ENCODE measurements around the gene SLC32A1. TPM values are rescaled to one million over a fixed set of nuclear protein-coding genes. Genes with fewer than 3 reads are reported as not detected.

The SLC32A1 gene
- total and polyA plus RNA-seq, 3 donors from 2014 or later: 0.25 to 0.96 (median 0.55) TPM

DNA sequence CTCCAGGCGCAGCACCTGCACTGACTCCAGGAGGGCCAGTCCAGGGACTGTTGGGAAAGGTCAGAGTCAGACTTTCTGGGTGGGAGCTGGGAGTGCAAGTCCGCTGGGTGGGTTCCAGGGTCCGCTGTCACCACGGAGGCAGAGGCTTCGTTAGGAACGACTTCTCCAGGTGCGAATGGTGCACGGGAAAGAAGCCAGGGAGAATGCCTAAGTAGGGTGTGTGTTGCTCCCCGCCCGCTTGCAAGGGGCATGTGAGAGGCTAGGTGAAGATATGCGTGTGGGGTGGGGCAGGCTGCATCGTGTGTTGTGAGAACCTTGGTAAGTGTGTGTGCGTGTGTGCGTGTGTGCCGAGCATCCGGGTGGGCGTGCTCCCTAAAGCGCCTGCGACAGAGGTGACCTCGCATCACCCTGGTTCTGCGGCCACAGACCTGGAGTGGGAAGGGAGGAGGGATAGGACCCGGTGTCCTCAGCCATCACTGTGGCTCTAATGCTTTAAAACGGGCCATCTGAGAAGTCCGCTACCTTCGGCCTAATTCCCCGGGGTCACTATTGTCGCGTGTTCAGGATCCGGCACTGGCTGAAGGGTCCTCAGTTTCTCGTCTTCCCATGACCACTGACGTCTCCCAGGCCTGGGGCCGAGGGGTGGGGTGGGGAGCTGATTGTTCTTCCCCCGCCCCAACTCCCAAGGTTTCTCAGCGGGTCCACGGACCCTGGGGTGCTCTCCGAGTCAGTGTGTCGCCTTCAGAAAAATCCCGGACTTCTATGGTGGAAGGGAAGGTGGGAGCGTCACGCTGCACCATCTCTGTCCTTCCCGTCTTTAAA is 6.1 kb downstream of the SLC32A1 start:
- Histone ChIP-seq H3K4me1 (no peaks in the 10 kb centered on the region), H3K9me3 (no peaks in the 10 kb centered on the region), H3K4me3 (peak overlapping the region in 1 of 2 donors; percentile 12), H3K36me3 (ENCODE audit: low read depth, missing control alignments) (no peaks in the 10 kb centered on the region), H3K27ac (no peak overlapping the region), H3K27me3 (no peaks in the 10 kb centered on the region)
- DNase-seq: no peak
- intact Hi-C loops (cut with DNase I; ENCODE audit: low total_unique reads): no loop called here
- 1 to 3% methylated on average over 15 to 41 of the region's 41 CpGs for WGBS, 2 donors
- no peak for TF ChIP-seq POLR2A (IDR thresholded peaks at IDR 0.05)
- TF ChIP-seq, protein P1, sequence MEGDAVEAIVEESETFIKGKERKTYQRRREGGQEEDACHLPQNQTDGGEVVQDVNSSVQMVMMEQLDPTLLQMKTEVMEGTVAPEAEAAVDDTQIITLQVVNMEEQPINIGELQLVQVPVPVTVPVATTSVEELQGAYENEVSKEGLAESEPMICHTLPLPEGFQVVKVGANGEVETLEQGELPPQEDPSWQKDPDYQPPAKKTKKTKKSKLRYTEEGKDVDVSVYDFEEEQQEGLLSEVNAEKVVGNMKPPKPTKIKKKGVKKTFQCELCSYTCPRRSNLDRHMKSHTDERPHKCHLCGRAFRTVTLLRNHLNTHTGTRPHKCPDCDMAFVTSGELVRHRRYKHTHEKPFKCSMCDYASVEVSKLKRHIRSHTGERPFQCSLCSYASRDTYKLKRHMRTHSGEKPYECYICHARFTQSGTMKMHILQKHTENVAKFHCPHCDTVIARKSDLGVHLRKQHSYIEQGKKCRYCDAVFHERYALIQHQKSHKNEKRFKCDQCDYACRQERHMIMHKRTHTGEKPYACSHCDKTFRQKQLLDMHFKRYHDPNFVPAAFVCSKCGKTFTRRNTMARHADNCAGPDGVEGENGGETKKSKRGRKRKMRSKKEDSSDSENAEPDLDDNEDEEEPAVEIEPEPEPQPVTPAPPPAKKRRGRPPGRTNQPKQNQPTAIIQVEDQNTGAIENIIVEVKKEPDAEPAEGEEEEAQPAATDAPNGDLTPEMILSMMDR (IDR thresholded peaks at IDR 0.05): no peak

DNA sequence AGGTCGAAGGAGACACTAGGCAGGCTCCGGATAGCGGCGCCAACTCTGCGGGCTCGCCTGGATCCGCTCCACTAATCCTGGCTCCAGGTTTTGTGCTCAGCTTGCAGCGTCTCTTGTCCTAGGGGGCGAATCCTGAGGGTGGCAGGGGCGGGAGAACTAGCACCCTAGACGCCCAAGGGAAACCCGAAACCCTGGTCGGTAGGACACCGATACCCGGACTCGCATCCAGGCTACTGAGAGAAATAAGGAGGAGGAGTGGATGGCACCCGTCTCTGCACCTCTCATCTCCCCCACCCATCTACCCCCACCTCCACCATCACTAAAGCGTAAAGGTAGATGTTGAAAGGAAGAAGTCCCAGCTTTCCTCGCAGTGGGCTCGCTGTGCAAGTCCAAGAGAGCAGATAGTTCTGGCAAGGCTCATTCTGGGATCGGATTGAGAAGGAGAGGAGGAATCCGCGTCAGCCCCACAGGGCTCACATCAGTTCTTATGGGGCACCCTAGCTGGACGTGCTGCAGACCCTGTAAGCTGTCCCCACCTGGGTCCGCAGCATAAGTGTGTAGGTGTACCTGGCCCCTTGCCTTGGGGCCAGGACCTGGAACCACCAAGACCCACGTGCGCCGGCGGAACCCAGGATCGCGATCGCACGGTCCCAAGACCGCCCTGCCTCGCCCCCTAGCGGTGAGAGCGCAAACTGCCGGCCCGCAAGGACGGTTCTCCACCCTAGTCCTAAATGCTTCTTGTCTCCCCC is 6.9 kb downstream of the SLC32A1 start:
- Histone ChIP-seq H3K27me3 (no peaks in the 10 kb centered on the region), H3K4me3 (peak overlapping the region; percentile 12 to 25), H3K36me3 (ENCODE audit: low read depth, missing control alignments) (no peaks in the 10 kb centered on the region), H3K27ac (no peak overlapping the region), H3K4me1 (no peaks in the 10 kb centered on the region), H3K9me3 (no peaks in the 10 kb centered on the region)
- peak; percentile 81 for DNase-seq
- intact Hi-C loops (cut with DNase I; ENCODE audit: low total_unique reads): no loop called here
- TF ChIP-seq, protein P1 (IDR thresholded peaks at IDR 0.05): peak; percentile 89 to 100 (median 90)
- no peak for TF ChIP-seq POLR2A (IDR thresholded peaks at IDR 0.05)
- WGBS, 2 donors: 0 to 1% methylated on average over 27 to 40 of the region's 40 CpGs

DNA sequence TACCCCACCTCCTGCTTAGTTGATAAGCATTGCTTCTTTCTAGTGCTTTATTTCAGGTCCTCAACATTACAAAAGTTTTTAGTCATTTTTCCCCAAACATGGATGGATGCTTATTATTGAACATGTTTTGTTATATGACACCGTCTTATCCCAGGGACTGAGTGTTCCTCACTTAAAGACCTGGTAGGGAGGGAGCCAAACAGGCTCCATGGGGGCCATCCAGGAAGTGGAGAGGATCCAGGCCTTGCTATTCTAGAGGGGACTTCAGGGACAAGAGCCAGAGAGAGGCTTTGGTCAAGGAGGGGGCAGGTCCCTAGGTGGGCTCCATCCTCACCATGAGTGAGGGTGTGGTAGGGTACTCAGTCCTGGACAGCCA is 7.4 kb downstream of the SLC32A1 start:
- H3K4me3 ChIP-seq: no peak overlapping the region

DNA sequence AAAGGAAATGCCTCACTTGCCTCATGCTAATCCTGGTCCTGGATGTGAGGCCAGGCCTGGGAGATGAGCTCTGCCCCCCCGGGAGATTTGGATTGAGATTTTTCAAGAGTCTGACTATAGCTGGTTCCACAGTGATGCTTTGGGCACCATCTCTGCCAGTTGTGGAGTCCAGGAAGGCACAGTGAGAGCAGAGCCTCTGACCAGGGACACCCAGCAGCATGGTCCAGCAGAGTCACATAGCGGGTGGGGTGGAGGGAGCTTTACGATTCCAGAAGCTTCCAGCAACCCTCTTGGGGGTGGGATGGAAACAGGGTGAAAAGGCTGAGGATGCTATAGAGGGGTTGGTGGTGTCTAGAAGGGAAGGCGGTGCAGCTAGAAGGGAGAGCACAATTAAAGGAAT is 8.7 kb downstream of the SLC32A1 start:
- 86 to 87% methylated on average over 4 of the region's 4 CpGs for WGBS, 2 donors
- DNase-seq: no peak
- TF ChIP-seq POLR2A (IDR thresholded peaks at IDR 0.05): no peak
- TF ChIP-seq, protein P1 (IDR thresholded peaks at IDR 0.05): no peak
- intact Hi-C loops (cut with DNase I; ENCODE audit: low total_unique reads): no loop called here
- Histone ChIP-seq H3K4me3 (no peak overlapping the region), H3K9me3 (no peaks in the 10 kb centered on the region), H3K36me3 (ENCODE audit: low read depth, missing control alignments) (no peaks in the 10 kb centered on the region), H3K27ac (no peak overlapping the region), H3K4me1 (no peaks in the 10 kb centered on the region), H3K27me3 (no peaks in the 10 kb centered on the region)

More for the DNA sequence above, 7.4 kb downstream of the SLC32A1 start:
- H3K27ac ChIP-seq: no peak overlapping the region
- intact Hi-C loops (cut with DNase I; ENCODE audit: low total_unique reads): no loop called here
- no peak for DNase-seq
- H3K36me3 ChIP-seq (ENCODE audit: low read depth, missing control alignments): no peaks in the 10 kb centered on the region
- 28 to 56% methylated on average over 1 of the region's 1 CpG for WGBS, 2 donors
- H3K4me1 ChIP-seq: no peaks in the 10 kb centered on the region
- no peaks in the 10 kb centered on the region for H3K9me3 ChIP-seq
- TF ChIP-seq POLR2A (IDR thresholded peaks at IDR 0.05): no peak
- H3K27me3 ChIP-seq: no peaks in the 10 kb centered on the region

DNA sequence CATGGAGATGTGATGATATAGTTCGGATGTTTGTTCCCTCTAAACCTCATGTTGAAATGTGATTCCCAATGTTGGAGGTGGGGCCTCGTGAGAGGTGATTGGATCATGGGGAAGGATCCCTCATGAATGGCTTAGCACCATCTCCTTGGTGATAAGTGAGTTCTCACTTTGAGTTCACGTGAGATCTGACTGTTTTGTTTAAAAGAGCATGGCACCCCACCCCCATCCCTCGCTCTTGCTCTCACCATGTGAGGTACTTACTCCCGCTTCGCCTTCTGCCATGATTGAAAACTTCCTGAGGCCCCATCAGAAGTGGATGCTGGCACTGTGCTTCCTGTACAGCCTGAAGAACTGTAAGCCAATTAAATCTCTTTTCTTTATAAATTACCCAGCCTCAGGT is 10.9 kb downstream of the SLC32A1 start:
- TF ChIP-seq, protein P1 (IDR thresholded peaks at IDR 0.05): no peak
- TF ChIP-seq POLR2A (IDR thresholded peaks at IDR 0.05): no peak
- WGBS, 2 donors: 62 to 68% methylated on average over 6 of the region's 6 CpGs
- H3K4me1 ChIP-seq: no peaks in the 10 kb centered on the region
- no peak overlapping the region for H3K27ac ChIP-seq
- no peak overlapping the region for H3K4me3 ChIP-seq
- H3K36me3 ChIP-seq (ENCODE audit: low read depth, missing control alignments): no peaks in the 10 kb centered on the region
- no peaks in the 10 kb centered on the region for H3K9me3 ChIP-seq
- no peak for DNase-seq
- intact Hi-C loops (cut with DNase I; ENCODE audit: low total_unique reads): no loop called here
- no peaks in the 10 kb centered on the region for H3K27me3 ChIP-seq

Measured in testis (tissue), 3 donors.